ENCODE measurements around the gene UGT1A7. TPM values are rescaled to one million over a fixed set of nuclear protein-coding genes. Genes with fewer than 3 reads are reported as not detected.
"Not testable (repeated sequence)": the region's sequence is repeated elsewhere in the genome, so short reads cannot be mapped to it uniquely, and the experiment has no call there.

Gene UGT1A7
- not detected in 2 replicates for total RNA-seq
- long read RNA-seq = 0 reads

DNA sequence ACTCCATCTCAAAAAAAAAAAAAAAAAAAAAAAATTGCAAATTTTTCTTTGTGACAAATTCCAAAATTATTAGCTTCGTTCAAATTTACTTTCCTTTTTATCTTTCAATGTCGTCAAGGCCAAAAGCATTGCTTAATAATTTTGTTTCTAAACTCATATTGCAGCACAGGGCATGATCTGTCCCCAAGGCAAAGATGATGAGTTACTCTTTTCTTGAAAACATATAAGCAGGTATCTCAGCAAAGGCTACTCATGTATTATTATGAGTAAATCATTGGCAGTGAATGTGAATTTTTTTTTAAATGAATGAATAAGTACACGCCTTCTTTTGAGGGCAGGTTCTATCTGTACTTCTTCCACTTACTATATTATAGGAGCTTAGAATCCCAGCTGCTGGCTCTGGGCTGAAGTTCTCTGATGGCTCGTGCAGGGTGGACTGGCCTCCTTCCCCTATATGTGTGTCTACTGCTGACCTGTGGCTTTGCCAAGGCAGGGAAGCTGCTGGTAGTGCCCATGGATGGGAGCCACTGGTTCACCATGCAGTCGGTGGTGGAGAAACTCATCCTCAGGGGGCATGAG is at the start of gene UGT1A7:
Gene UGT1A7, plus strand, starts transcription at position 381 of the 579 bp plus-strand sequence. Its CDS starts 37 bp downstream, at position 418.
- Mint-ChIP-seq H3K4me3 (ENCODE audit: low read depth) (no peak within 1 kb of the TSS), H3K4me1 (ENCODE audit: low read depth) (no peaks in the 10 kb centered on the region), H3K9me3 (ENCODE audit: low read depth) (no peaks in the 10 kb centered on the region), H3K27ac (peak within 1 kb of the TSS; percentile 19), H3K27me3 (peaks cover 20% of the 10 kb centered on the region), H3K36me3 (ENCODE audit: insufficient read depth) (no peaks in the 10 kb centered on the region)
- TF ChIP-seq, protein P1, sequence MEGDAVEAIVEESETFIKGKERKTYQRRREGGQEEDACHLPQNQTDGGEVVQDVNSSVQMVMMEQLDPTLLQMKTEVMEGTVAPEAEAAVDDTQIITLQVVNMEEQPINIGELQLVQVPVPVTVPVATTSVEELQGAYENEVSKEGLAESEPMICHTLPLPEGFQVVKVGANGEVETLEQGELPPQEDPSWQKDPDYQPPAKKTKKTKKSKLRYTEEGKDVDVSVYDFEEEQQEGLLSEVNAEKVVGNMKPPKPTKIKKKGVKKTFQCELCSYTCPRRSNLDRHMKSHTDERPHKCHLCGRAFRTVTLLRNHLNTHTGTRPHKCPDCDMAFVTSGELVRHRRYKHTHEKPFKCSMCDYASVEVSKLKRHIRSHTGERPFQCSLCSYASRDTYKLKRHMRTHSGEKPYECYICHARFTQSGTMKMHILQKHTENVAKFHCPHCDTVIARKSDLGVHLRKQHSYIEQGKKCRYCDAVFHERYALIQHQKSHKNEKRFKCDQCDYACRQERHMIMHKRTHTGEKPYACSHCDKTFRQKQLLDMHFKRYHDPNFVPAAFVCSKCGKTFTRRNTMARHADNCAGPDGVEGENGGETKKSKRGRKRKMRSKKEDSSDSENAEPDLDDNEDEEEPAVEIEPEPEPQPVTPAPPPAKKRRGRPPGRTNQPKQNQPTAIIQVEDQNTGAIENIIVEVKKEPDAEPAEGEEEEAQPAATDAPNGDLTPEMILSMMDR (IDR thresholded peaks at IDR 0.05; ENCODE audit: unreplicated experiment) = no peak
- no peak for DNase-seq (ENCODE audit: low spot score, unreplicated experiment)

DNA sequence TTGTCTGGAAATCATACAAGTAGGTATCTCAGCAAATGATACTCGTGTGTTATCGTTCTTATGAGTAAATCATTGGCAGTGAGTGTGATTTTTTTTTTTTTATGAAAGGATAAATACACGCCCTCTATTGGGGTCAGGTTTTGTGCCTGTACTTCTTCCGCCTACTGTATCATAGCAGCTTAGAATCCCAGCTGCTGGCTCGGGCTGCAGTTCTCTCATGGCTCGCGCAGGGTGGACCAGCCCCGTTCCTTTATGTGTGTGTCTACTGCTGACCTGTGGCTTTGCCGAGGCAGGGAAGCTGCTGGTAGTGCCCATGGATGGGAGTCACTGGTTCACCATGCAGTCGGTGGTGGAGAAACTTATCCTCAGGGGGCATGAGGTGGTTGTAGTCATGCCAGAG is 45.4 kb upstream of the UGT1A7 start, which contains the start of gene UGT1A10:
Gene UGT1A10, plus strand, starts transcription at position 143 of the 400 bp plus-strand sequence. Its CDS starts 75 bp downstream, at position 218.
- not testable (repeated sequence) for DNase-seq (ENCODE audit: low spot score, unreplicated experiment); H3K4me3 Mint-ChIP-seq (ENCODE audit: low read depth); H3K36me3 Mint-ChIP-seq (ENCODE audit: insufficient read depth); H3K27ac Mint-ChIP-seq; H3K4me1 Mint-ChIP-seq (ENCODE audit: low read depth)
- H3K9me3 Mint-ChIP-seq (ENCODE audit: low read depth) = peaks cover 13% of the 10 kb centered on the region
- H3K27me3 Mint-ChIP-seq = peaks cover 25% of the 10 kb centered on the region

DNA sequence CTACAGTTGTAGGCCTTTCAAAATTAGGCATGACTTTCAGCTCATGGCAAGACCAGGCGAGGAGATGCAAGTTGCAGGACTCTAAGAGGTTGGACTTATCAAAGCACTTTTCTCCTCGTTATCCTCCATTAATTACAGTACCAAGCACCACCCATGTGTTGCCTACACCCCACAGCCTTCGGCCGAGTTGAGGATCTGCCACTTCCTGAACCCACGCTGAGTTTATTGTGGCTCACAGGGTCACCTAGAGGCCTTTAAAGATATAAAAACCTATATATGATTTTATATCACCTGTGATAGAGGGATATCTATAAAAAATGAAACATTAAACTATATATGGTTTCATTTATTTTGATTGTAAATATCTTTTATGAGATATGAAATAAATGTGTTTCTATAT is 42.9 kb upstream of the UGT1A7 start:
- Mint-ChIP-seq H3K27me3 (peaks cover 23% of the 10 kb centered on the region), H3K4me1 (ENCODE audit: low read depth) (no peaks in the 10 kb centered on the region), H3K4me3 (ENCODE audit: low read depth) (no peak overlapping the region), H3K9me3 (ENCODE audit: low read depth) (peaks cover 8% of the 10 kb centered on the region), H3K36me3 (ENCODE audit: insufficient read depth) (no peaks in the 10 kb centered on the region), H3K27ac (no peak overlapping the region)
- DNase-seq (ENCODE audit: low spot score, unreplicated experiment) = no peak
- TF ChIP-seq, protein P1 (IDR thresholded peaks at IDR 0.05; ENCODE audit: unreplicated experiment) = no peak

DNA sequence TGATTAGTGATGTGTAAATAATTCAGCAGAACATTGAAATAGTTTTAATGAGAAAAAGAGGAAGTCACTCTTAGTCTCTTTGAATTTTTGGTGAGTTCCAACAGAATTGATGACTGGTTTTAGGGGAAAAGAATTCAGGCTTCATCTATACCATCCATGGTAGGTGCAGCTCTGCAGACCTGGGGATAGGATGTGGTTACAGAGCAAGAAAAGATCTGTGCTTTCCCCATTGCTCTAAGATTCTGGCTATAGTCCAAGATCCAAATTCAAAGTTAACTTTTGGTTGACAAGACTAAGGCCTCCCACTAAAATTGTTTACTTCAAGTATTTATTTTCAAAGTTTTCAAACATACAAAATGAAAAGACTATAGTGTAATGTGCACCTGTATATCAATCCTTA is 41.8 kb upstream of the UGT1A7 start:
- TF ChIP-seq, protein P1 (IDR thresholded peaks at IDR 0.05; ENCODE audit: unreplicated experiment) = no peak
- no peaks in the 10 kb centered on the region for H3K4me1 Mint-ChIP-seq (ENCODE audit: low read depth)
- no peak overlapping the region for H3K27ac Mint-ChIP-seq
- peaks cover 17% of the 10 kb centered on the region for H3K27me3 Mint-ChIP-seq
- no peaks in the 10 kb centered on the region for H3K36me3 Mint-ChIP-seq (ENCODE audit: insufficient read depth)
- peaks cover 11% of the 10 kb centered on the region for H3K9me3 Mint-ChIP-seq (ENCODE audit: low read depth)
- DNase-seq (ENCODE audit: low spot score, unreplicated experiment) = no peak
- no peak overlapping the region for H3K4me3 Mint-ChIP-seq (ENCODE audit: low read depth)

DNA sequence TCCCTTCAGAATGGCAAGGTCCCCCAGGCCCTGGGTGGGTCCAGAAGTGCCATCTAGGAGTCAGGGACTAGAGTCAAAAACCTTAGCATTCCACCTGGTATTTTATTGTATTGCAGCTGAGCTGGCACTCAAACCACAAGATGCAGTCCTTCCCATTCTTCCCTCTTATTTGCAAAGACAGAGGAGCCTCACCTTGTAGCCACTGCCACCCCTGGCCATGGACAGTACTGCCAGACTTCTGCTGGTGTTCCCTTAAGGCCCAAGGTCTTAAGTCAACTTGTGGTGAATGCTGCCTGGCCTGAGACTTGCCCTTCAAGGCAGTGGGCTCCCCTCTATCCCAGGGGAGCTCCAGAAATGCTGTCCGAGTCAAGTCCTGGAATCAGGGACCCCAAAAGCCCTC is 38.6 kb upstream of the UGT1A7 start:
- TF ChIP-seq, protein P1 (IDR thresholded peaks at IDR 0.05; ENCODE audit: unreplicated experiment) = peak; percentile 22
- no peaks in the 10 kb centered on the region for H3K27me3 Mint-ChIP-seq
- no peak overlapping the region for H3K27ac Mint-ChIP-seq
- H3K4me1 Mint-ChIP-seq (ENCODE audit: low read depth) = no peaks in the 10 kb centered on the region
- peaks cover 25% of the 10 kb centered on the region for H3K9me3 Mint-ChIP-seq (ENCODE audit: low read depth)
- no peaks in the 10 kb centered on the region for H3K36me3 Mint-ChIP-seq (ENCODE audit: insufficient read depth)
- no peak overlapping the region for H3K4me3 Mint-ChIP-seq (ENCODE audit: low read depth)
- no peak for DNase-seq (ENCODE audit: low spot score, unreplicated experiment)

DNA sequence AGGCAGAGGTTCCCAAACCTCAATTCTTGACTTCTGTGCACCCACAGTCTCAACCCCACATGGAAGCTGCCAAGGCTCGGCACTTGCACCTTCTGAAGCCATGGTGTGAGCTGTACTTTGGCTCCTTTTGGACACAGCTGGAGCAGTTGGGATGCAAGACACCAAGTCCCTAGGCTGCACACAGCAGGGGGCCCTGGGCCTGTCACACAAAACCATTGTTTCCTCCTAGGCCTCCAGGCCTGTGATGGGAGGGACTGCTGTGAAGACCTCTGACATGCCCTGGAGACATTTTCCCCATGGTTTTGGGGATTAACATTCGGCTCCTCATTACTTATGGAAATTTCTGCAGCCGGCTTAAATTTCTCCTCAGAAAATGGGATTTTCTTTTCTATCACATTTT is 35.7 kb upstream of the UGT1A7 start:
- not testable (repeated sequence) for H3K4me1 Mint-ChIP-seq (ENCODE audit: low read depth); DNase-seq (ENCODE audit: low spot score, unreplicated experiment); H3K4me3 Mint-ChIP-seq (ENCODE audit: low read depth); H3K36me3 Mint-ChIP-seq (ENCODE audit: insufficient read depth); H3K27me3 Mint-ChIP-seq; H3K27ac Mint-ChIP-seq
- H3K9me3 Mint-ChIP-seq (ENCODE audit: low read depth) = peaks cover 25% of the 10 kb centered on the region

All from progenitor cell of endocrine pancreas (in vitro differentiated cells).